A549 (cell line): ENCODE results near the gene CADM4. TPM values are rescaled to one million over a fixed set of nuclear protein-coding genes. Genes with fewer than 3 reads are reported as not detected.
"Not testable (repeated sequence)": the region's sequence is repeated elsewhere in the genome, so short reads cannot be mapped to it uniquely, and the experiment has no call there.

Experiments
- ATAC-seq, 2 experiments: fragments of 200-7000 bp in 1 of 2; fragments of >200 bp in 1 of 2; cut with Nextera tagmentation in 1 of 2; cut with Tn5 transposase in 1 of 2; 3 replicates each; pipeline versions ENCODE4 v1.8.0 to v1.9.1; 2018 to 2020; ENCODE audit warnings: mild to moderate bottlenecking in 1 of 2, moderate library complexity in 1 of 2
- CTCF ChIA-PET: fragments of 300-600 bp; sonication (Branson Sonifier 250); formaldehyde crosslinking; extraction: SDS; loops from one replicate; lab custom pipeline; 2021; ENCODE audit warnings: antibody characterized with exemption, inconsistent platforms; lab: Yijun Ruan, JAX
- POLR2A ChIA-PET: fragments of 350-600 bp; formaldehyde crosslinking; extraction: SDS; loops from one replicate; lab custom pipeline; 2021; ENCODE audit warnings: antibody characterized with exemption, inconsistent platforms; lab: Yijun Ruan, JAX
- DNase-seq, 2 experiments: peaks; one replicate each; pipeline versions ENCODE4 v3.0.0 to v3.0.0-alpha.2; 2011 to 2016; ENCODE audit warnings: low read depth in 1 of 2, low spot score in 1 of 2
- FAIRE-seq: peaks from 2 replicates; lab custom pipeline; 2011; peaks lifted over from hg19 to GRCh38; lab: Jason Lieb, UNC
- H3K27ac ChIP-seq, 2 experiments: fragments of >200 bp; sonication (Bioruptor Twin); formaldehyde crosslinking; 3 replicates each; pipeline ENCODE4 v1.5.1; 2016 to 2017
- H3K4me1 ChIP-seq: fragments of >200 bp; sonication (Bioruptor Twin); formaldehyde crosslinking; 3 replicates; pipeline ENCODE4 v1.6.1; 2016
- H3K4me2 ChIP-seq: fragments of >200 bp; sonication (Bioruptor Twin); formaldehyde crosslinking; 3 replicates; pipeline ENCODE4 v1.6.1; 2016
- H3K4me3 ChIP-seq: fragments of >200 bp; sonication (Bioruptor Twin); formaldehyde crosslinking; 3 replicates; pipeline ENCODE4 v1.5.1; 2016
- H3K9me3 ChIP-seq: fragments of >200 bp; sonication (Bioruptor Twin); formaldehyde crosslinking; 3 replicates; pipeline ENCODE4 v1.6.1; 2016
- BHLHE40 ChIP-seq: IDR thresholded peaks from 2 replicates; pipeline ENCODE4 v1.6.1; 2012; ENCODE audit warnings: low read depth, low read length, inconsistent platforms
- CBX2 ChIP-seq: fragments of 200-600 bp; sonication (generic); IDR thresholded peaks from 2 replicates; pipeline ENCODE4 v1.6.1; 2016; ENCODE audit warnings: low read depth, mild to moderate bottlenecking, borderline replicate concordance
- CHD2 ChIP-seq: fragments of 150-350 bp; IDR thresholded peaks from 2 replicates; pipeline ENCODE4 v1.6.1; 2014; ENCODE audit warnings: low read length; ENCODE audit not compliant: partially characterized antibody
- ESRRA ChIP-seq: fragments of 150-350 bp; IDR thresholded peaks from 2 replicates; pipeline ENCODE4 v1.6.1; 2014; ENCODE audit warnings: mild to moderate bottlenecking, low read length, borderline replicate concordance
- HDAC2 ChIP-seq: fragments of 200-600 bp; sonication (generic); IDR thresholded peaks from 2 replicates; pipeline ENCODE4 v1.6.1; 2016
- HOXB13 ChIP-seq: fragments of 250-450 bp; sonication (Bioruptor Pico); IDR thresholded peaks from 2 replicates; pipeline ENCODE4 v1.5.0; 2020; ENCODE audit warnings: low read depth, mild to moderate bottlenecking, moderate library complexity
- KDM1A ChIP-seq: fragments of 200-600 bp; sonication (generic); IDR thresholded peaks from 2 replicates; pipeline ENCODE4 v1.6.1; 2016; ENCODE audit warnings: low read depth, mild to moderate bottlenecking
- KDM5A ChIP-seq: fragments of 200-600 bp; sonication (generic); IDR thresholded peaks from 2 replicates; pipeline ENCODE4 v1.6.1; 2016; ENCODE audit warnings: antibody characterized with exemption, mild to moderate bottlenecking
- MAZ ChIP-seq: fragments of 150-350 bp; IDR thresholded peaks from 2 replicates; pipeline ENCODE4 v1.6.1; 2014; ENCODE audit warnings: antibody characterized with exemption, low read depth, low read length, borderline replicate concordance
- NR3C1 ChIP-seq: fragments of >200 bp; sonication (Bioruptor Twin); formaldehyde crosslinking; IDR thresholded peaks from 3 replicates; pipeline ENCODE4 v1.6.1; 2017
- RARB ChIP-seq: fragments of 250-450 bp; sonication (Bioruptor Pico); IDR thresholded peaks from 2 replicates; pipeline ENCODE4 v1.8.0; 2021; ENCODE audit warnings: mild to moderate bottlenecking, moderate library complexity
- SMC3 ChIP-seq: fragments of >200 bp; sonication (Bioruptor Twin); formaldehyde crosslinking; IDR thresholded peaks from 3 replicates; pipeline ENCODE4 v1.6.1; 2018; ENCODE audit warnings: inconsistent platforms
- ZFP36 ChIP-seq: fragments of 450-650 bp; IDR thresholded peaks from 2 replicates; pipeline ENCODE4 v1.6.1; 2014; ENCODE audit warnings: borderline replicate concordance; ENCODE audit not compliant: partially characterized antibody
- ZNF302 ChIP-seq: fragments of 250-450 bp; sonication (Bioruptor Pico); IDR thresholded peaks from 2 replicates; pipeline ENCODE4 v1.9.0; 2021; ENCODE audit warnings: inconsistent platforms, mild to moderate bottlenecking, moderate library complexity
- WGBS: methylation state at CpG from one replicate; pipeline ENCODE4 v1.1.6; 2017; ENCODE audit errors: missing lambda C conversion rate; 5-methylcytosine and 5-hydroxymethylcytosine counted together
- polyA plus RNA-seq, 4 experiments: library from polyadenylated mRNA; depleted of rRNA in 3 of 4; stranded (reverse); fragments of >200 nt; fragmentation: RNase III in 1 of 4; extraction: RNeasy Plus Mini Kit Qiagen cat#74134 plus additional on column Dnase treatment in 1 of 4; gene quantifications; 2 replicates in 3 of 4; 3 replicates in 1 of 4; pipeline ENCODE4 v1.2.3, GENCODE V29; 2011 to 2017
- TF ChIP-seq, protein P1 (sequence below): IDR thresholded peaks from 2 replicates; pipeline ENCODE4 v1.6.1; 2012; ENCODE audit warnings: low read depth, borderline replicate concordance
- TF ChIP-seq, protein P2 (sequence below): IDR thresholded peaks from 2 replicates; pipeline ENCODE4 v1.6.1; 2012
- TF ChIP-seq, protein P3 (sequence below): fragments of 250-450 bp; sonication (Bioruptor Pico); IDR thresholded peaks from 2 replicates; pipeline ENCODE4 v1.5.0; 2020; ENCODE audit warnings: low read depth, mild to moderate bottlenecking, moderate library complexity
- TF ChIP-seq, protein P4 (sequence below): IDR thresholded peaks from 2 replicates; pipeline ENCODE4 v1.6.1; 2012

CADM4 gene
- polyA plus RNA-seq, 2 of the 4 experiments (the other 2 are of a cell fraction): 4.2 to 9.2 TPM

DNA sequence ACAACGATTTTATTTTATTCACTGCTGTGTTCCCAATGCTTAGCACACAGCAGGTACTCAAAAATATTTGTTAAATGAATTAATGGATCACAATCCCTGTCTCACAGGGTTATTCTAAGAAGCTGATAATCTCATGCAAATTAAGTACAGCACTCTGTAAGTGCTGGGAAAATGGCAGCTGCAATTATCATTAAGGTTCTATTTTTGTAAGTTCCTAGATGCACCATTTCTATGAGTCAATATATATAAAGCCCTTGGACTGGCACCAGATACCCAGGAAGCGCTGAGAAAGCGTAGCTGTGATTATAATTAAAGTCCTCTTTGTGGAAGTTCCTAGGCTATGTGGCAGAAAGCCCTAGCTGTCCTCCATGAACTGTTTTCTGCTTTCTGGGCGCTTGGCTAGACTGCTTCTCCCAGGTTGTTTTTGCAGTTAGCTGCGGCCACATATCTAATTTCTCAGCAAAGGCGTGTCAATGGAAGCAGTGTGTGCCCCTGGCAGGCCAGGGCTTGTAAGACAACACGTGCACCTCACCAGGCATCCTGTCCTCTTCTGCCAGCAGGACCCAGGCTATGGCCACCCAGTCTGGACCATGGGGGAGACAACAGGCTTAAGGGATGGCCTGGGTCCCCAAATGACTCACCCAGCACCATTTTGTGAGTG, 33.0 kb downstream of the CADM4 start:
- ATAC-seq: no peak
- H3K4me2 ChIP-seq: no peak overlapping the region
- WGBS: 87% methylated on average over 7 of the region's 7 CpGs
- ChIA-PET CTCF (interaction anchor here (0.6 to 3.7 kb wide), 6 partner anchors 10 to 784 kb away, joined by 3 to 15 read pairs (median 5); partner anchors contain the start of genes IRGQ, PLAUR and ZNF576), POLR2A (interaction anchor here (0.8 to 1.2 kb wide), 2 partner anchors 32 to 148 kb away, joined by 3 read pairs; partner anchors contain the start of genes PINLYP, SMG9 and XRCC1)
- H3K9me3 ChIP-seq: no peaks in the 10 kb centered on the region
- DNase-seq: no peak
- H3K4me3 ChIP-seq: no peak overlapping the region
- no peak overlapping the region for H3K27ac ChIP-seq
- peaks cover 6% of the 10 kb centered on the region; the same call in 2 of the 3 replicates for H3K4me1 ChIP-seq
- FAIRE-seq: no peak
- no peak for TF ChIP-seq KDM1A
- no peak for TF ChIP-seq CBX2
- TF ChIP-seq KDM5A: no peak
- no peak for TF ChIP-seq HOXB13 (CRISPR knock-in tag)
- TF ChIP-seq, protein P1, sequence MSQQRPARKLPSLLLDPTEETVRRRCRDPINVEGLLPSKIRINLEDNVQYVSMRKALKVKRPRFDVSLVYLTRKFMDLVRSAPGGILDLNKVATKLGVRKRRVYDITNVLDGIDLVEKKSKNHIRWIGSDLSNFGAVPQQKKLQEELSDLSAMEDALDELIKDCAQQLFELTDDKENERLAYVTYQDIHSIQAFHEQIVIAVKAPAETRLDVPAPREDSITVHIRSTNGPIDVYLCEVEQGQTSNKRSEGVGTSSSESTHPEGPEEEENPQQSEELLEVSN: no peak
- TF ChIP-seq HDAC2: no peak
- TF ChIP-seq ZNF302 (CRISPR knock-in tag): no peak
- TF ChIP-seq ESRRA: no peak
- TF ChIP-seq BHLHE40: no peak
- TF ChIP-seq, protein P2, sequence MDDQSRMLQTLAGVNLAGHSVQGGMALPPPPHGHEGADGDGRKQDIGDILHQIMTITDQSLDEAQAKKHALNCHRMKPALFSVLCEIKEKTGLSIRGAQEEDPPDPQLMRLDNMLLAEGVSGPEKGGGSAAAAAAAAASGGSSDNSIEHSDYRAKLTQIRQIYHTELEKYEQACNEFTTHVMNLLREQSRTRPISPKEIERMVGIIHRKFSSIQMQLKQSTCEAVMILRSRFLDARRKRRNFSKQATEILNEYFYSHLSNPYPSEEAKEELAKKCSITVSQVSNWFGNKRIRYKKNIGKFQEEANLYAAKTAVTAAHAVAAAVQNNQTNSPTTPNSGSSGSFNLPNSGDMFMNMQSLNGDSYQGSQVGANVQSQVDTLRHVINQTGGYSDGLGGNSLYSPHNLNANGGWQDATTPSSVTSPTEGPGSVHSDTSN: no peak
- no peak for TF ChIP-seq NR3C1
- TF ChIP-seq, protein P3, sequence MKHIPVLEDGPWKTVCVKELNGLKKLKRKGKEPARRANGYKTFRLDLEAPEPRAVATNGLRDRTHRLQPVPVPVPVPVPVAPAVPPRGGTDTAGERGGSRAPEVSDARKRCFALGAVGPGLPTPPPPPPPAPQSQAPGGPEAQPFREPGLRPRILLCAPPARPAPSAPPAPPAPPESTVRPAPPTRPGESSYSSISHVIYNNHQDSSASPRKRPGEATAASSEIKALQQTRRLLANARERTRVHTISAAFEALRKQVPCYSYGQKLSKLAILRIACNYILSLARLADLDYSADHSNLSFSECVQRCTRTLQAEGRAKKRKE (CRISPR knock-in tag): no peak
- TF ChIP-seq SMC3: no peak

DNA sequence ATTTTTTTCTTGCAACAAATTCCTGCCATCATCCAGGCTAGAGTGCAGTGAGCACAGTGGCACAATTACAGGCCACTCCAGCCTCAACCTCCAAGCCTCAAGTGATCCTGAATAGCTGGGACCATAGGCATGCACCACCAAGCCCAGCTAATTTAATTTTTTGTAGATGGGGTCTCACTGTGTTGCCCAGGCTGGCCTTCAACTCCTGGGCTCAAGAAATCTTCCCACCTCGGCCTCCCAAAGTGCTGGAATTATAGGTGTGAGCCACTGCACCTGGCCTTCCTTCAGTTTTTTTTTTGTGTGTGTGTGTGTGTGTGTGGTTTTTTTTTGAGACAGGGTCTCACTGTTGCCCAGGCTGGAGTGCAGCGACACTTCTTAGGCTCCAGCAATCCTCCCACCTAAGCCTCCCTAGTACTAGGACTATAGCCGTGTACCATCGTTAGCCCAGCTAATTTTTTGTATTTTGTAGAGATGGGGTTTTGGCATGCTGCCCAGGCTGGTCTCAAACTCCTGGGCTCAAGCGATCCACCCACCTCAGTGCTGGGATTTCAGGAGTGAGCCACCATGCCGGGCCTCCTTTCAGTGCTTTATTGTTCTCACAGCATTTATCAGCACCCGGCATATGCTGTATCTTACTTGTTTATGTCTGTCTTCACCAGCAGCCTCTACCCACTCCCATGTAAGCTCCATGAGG, 33.6 kb downstream of the CADM4 start:
- ChIA-PET CTCF (interaction anchor here (0.6 to 3.7 kb wide), 8 partner anchors 9 to 784 kb away, joined by 3 to 15 read pairs (median 4); partner anchors contain the start of genes IRGQ, PLAUR and ZNF576), POLR2A (interaction anchor here (1.2 kb wide), 1 partner anchor 149 kb away, joined by 3 read pairs; the partner anchor contains the start of gene SMG9)
- no peaks in the 10 kb centered on the region for H3K9me3 ChIP-seq
- H3K4me2 ChIP-seq: no peak overlapping the region
- DNase-seq: no peak
- ATAC-seq: no peak
- WGBS: 80% methylated on average over 7 of the region's 7 CpGs
- H3K27ac ChIP-seq: no peak overlapping the region
- no peak overlapping the region for H3K4me3 ChIP-seq
- no peak for FAIRE-seq
- TF ChIP-seq RARB (CRISPR knock-in tag) (no peak), MAZ (no peak), ZFP36 (no peak), CHD2 (no peak)
- TF ChIP-seq, protein P4, sequence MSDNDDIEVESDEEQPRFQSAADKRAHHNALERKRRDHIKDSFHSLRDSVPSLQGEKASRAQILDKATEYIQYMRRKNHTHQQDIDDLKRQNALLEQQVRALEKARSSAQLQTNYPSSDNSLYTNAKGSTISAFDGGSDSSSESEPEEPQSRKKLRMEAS: no peak
- peaks cover 6% of the 10 kb centered on the region; the same call in 2 of the 3 replicates for H3K4me1 ChIP-seq

DNA sequence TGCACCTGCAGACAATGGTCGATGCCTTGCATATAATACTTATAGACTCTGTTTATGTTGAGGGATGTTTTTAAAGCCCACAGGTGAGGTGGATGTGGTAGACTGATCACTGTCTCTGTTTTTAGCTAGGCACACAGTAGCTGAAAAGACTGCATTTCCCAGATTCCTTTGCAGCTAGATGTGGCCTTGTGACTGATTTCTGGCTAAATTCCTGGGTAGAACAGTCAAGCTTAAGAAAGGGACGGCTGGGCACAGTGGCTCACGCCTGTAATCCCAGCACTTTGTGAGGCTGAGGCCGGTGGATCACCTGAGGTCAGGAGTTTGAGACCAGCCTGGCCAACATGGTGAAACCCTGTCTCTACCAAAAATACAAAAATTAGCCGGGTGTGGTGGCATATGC, 39.3 kb downstream of the CADM4 start:
- CTCF ChIA-PET: interaction anchor here (0.6 to 2.0 kb wide), 6 partner anchors 8 to 145 kb away, joined by 3 to 9 read pairs (median 4); no protein-coding TSS in a partner anchor
- 94% methylated on average over 5 of the region's 5 CpGs for WGBS
- H3K4me2 ChIP-seq, DNase-seq, ATAC-seq, H3K9me3 ChIP-seq, POLR2A ChIA-PET, H3K4me1 ChIP-seq, H3K27ac ChIP-seq, H3K4me3 ChIP-seq, FAIRE-seq: not testable (repeated sequence)
